GM12891 (cell line): Measurements from ENCODE around the gene SAMD5.

ENCODE experiments used
- DNase-seq: peaks from one replicate; pipeline ENCODE4 v3.0.0; 2011; ENCODE audit warnings: low spot score; ENCODE audit not compliant: insufficient read length
- FAIRE-seq: peaks from 2 replicates; lab custom pipeline; 2011; peaks lifted over from hg19 to GRCh38; lab: Jason Lieb, UNC
- PAX5 ChIP-seq: IDR thresholded peaks from 2 replicates; pipeline ENCODE4 v1.6.1; 2011; ENCODE audit warnings: low read length, moderate library complexity, mild to moderate bottlenecking; ENCODE audit not compliant: insufficient read depth, severe bottlenecking
- POLR2A ChIP-seq: IDR thresholded peaks from 2 replicates; pipeline ENCODE4 v1.6.1; 2011; ENCODE audit warnings: low read depth, low read length, control low read depth
- POLR2AphosphoS5 ChIP-seq: IDR thresholded peaks from 2 replicates; pipeline ENCODE4 v1.6.1; 2011; ENCODE audit warnings: low read depth, low read length, control low read depth
- POU2F2 ChIP-seq: IDR thresholded peaks from 2 replicates; pipeline ENCODE4 v1.6.1; 2011; ENCODE audit warnings: low read depth, mild to moderate bottlenecking, control low read depth, low read length, moderate library complexity
- SPI1 ChIP-seq: IDR thresholded peaks from 2 replicates; pipeline ENCODE4 v1.6.1; 2011; ENCODE audit warnings: low read depth, low read length, control low read depth
- TAF1 ChIP-seq: IDR thresholded peaks from 2 replicates; pipeline ENCODE4 v1.6.1; 2011; ENCODE audit warnings: low read depth, low read length, control low read depth

The SAMD5 gene

GRCh38 chr6:147579667-147580066 lies 71.2 kb downstream of the SAMD5 start:
- DNase-seq = no peak
- no peak for FAIRE-seq
- TF ChIP-seq TAF1 (no peak), POLR2AphosphoS5 (no peak), POU2F2 (no peak), SPI1 (no peak), PAX5 (no peak), POLR2A (no peak)

- FAIRE-seq = no peak
Measured at GRCh38 chr6:147582991-147583390, 74.5 kb downstream of the SAMD5 start.

GRCh38 chr6:147585256-147585655 lies 76.8 kb downstream of the SAMD5 start:
- no peak for FAIRE-seq
- DNase-seq = no peak
- TF ChIP-seq POU2F2 (no peak), POLR2AphosphoS5 (no peak), TAF1 (no peak), POLR2A (no peak), PAX5 (no peak), SPI1 (no peak)

More at GRCh38 chr6:147582991-147583390, 74.5 kb downstream of the SAMD5 start:
- no peak for DNase-seq
- TF ChIP-seq POLR2A (no peak), TAF1 (no peak), POU2F2 (no peak), PAX5 (no peak), POLR2AphosphoS5 (no peak), SPI1 (no peak)

GRCh38 chr6:147586044-147586443 lies 77.6 kb downstream of the SAMD5 start:
- DNase-seq (no peak), FAIRE-seq (no peak)
- TF ChIP-seq POLR2AphosphoS5 (no peak), TAF1 (no peak), SPI1 (no peak), POU2F2 (no peak), POLR2A (no peak), PAX5 (no peak)

GRCh38 chr6:147587907-147588306 lies 79.4 kb downstream of the SAMD5 start:
- FAIRE-seq (no peak), DNase-seq (no peak)
- TF ChIP-seq SPI1 (no peak), POU2F2 (no peak), POLR2AphosphoS5 (no peak), TAF1 (no peak), PAX5 (no peak), POLR2A (no peak)

GRCh38 chr6:147588469-147588868 lies 80.0 kb downstream of the SAMD5 start:
- no peak for TF ChIP-seq TAF1
- DNase-seq = no peak
- FAIRE-seq = no peak

- FAIRE-seq (no peak), DNase-seq (no peak)
Measured at GRCh38 chr6:147589739-147590250, 81.3 kb downstream of the SAMD5 start.

GRCh38 chr6:147595961-147596360 lies 87.5 kb downstream of the SAMD5 start:
- DNase-seq (no peak), FAIRE-seq (no peak)
- TF ChIP-seq PAX5 (no peak), SPI1 (no peak), POLR2AphosphoS5 (no peak), POU2F2 (no peak), TAF1 (no peak), POLR2A (no peak)

More at GRCh38 chr6:147589739-147590250, 81.3 kb downstream of the SAMD5 start:
- no peak for TF ChIP-seq POLR2A
- TF ChIP-seq SPI1 = no peak

GRCh38 chr6:147603392-147604081 lies 95.0 kb downstream of the SAMD5 start:
- no peak for DNase-seq
- TF ChIP-seq SPI1 (no peak), TAF1 (no peak), POU2F2 (no peak), POLR2A (no peak), PAX5 (no peak), POLR2AphosphoS5 (no peak)
- no peak for FAIRE-seq

- TF ChIP-seq POLR2AphosphoS5 (no peak), POLR2A (no peak)
- no peak for DNase-seq
- no peak for FAIRE-seq
Measured at GRCh38 chr6:147604373-147604772, 95.9 kb downstream of the SAMD5 start.
